Neural cell (in vitro differentiated cells): ENCODE data around the gene PLEKHH3. TPM values are rescaled to one million over a fixed set of nuclear protein-coding genes. Genes with fewer than 3 reads are reported as not detected.

ENCODE experiments used
- H2AFZ ChIP-seq: fragments of 200-600, 300-800 bp; sonication (generic), shearing (Covaris generic); 2 replicates; pipeline ENCODE4 v1.6.0; 2014; ENCODE audit warnings: low read depth, mild to moderate bottlenecking, antibody characterized with exemption, low read length, moderate library complexity
- H3F3A ChIP-seq: fragments of 200-600 bp; shearing (Covaris generic); 2 replicates; pipeline ENCODE4 v1.6.1; 2016; ENCODE audit warnings: mild to moderate bottlenecking, moderate library complexity, mixed read lengths, antibody characterized with exemption, low read length; ENCODE audit not compliant: insufficient read depth, poor library complexity, severe bottlenecking
- H3K27ac ChIP-seq: fragments of 200-600, 300-800 bp; sonication (generic), shearing (Covaris generic); 2 replicates; pipeline ENCODE4 v1.5.1; 2014; ENCODE audit warnings: mild to moderate bottlenecking, low read length, moderate library complexity
- H3K27me3 ChIP-seq: fragments of 300-800, 200-600 bp; sonication (generic), shearing (Covaris generic); 2 replicates; pipeline ENCODE4 v1.6.0; 2014; ENCODE audit warnings: mild to moderate bottlenecking, low read depth, low read length, moderate library complexity; ENCODE audit not compliant: insufficient read depth
- H3K36me3 ChIP-seq: fragments of 300-800, 200-600 bp; sonication (generic), shearing (Covaris generic); 2 replicates; pipeline ENCODE4 v1.5.1; 2014; ENCODE audit warnings: mild to moderate bottlenecking, antibody characterized with exemption, low read length, moderate library complexity; ENCODE audit not compliant: insufficient read depth
- H3K4me2 ChIP-seq: fragments of 300-800, 200-600 bp; sonication (generic), shearing (Covaris generic); 2 replicates; pipeline ENCODE4 v1.6.0; 2014; ENCODE audit warnings: mild to moderate bottlenecking, low read length
- H3K4me3 ChIP-seq: fragments of 300-800, 200-600 bp; sonication (generic), shearing (Covaris generic); 2 replicates; pipeline ENCODE4 v1.5.1; 2014; ENCODE audit warnings: mild to moderate bottlenecking, low read length, moderate library complexity
- H3K79me2 ChIP-seq: fragments of 200-600 bp; shearing (Covaris generic); replicated peaks from 2 replicates; pipeline ENCODE4 v1.6.0; 2014; ENCODE audit warnings: mild to moderate bottlenecking, low read length, moderate library complexity; ENCODE audit not compliant: insufficient read depth
- H3K9ac ChIP-seq: fragments of 300-800, 200-600 bp; sonication (generic), shearing (Covaris generic); 2 replicates; pipeline ENCODE4 v1.6.1; 2016; ENCODE audit warnings: mild to moderate bottlenecking, low read length, mixed read lengths
- H3K9me2 ChIP-seq: fragments of 200-600 bp; shearing (Covaris generic); 2 replicates; pipeline ENCODE4 v1.6.1; 2016; ENCODE audit warnings: mild to moderate bottlenecking, low read length, mixed read lengths; ENCODE audit not compliant: insufficient read depth
- H3K9me3 ChIP-seq: fragments of 200-600, 300-800 bp; sonication (generic), shearing (Covaris generic); 2 replicates; pipeline ENCODE4 v1.6.1; 2016; ENCODE audit warnings: mild to moderate bottlenecking, mixed run types, low read length, moderate library complexity, mixed read lengths
- H4K20me1 ChIP-seq: fragments of 200-600 bp; shearing (Covaris generic); 2 replicates; pipeline ENCODE4 v1.6.1; 2016; ENCODE audit warnings: mild to moderate bottlenecking, mixed run types; ENCODE audit not compliant: insufficient read depth
- EP300 ChIP-seq: fragments of 450-650 bp; conservative IDR thresholded peaks from 2 replicates; pipeline ENCODE4 v1.6.1; 2014; ENCODE audit warnings: antibody characterized with exemption, mild to moderate bottlenecking, moderate library complexity; ENCODE audit not compliant: poor library complexity, severe bottlenecking
- EZH2 ChIP-seq: fragments of 200-600, 300-800 bp; shearing (Covaris generic), sonication (generic); IDR thresholded peaks from 2 replicates; pipeline ENCODE4 v1.6.1; 2014; ENCODE audit warnings: antibody characterized with exemption, low read length, borderline replicate concordance, mild to moderate bottlenecking; ENCODE audit not compliant: insufficient read depth, poor library complexity, severe bottlenecking
- MXI1 ChIP-seq: fragments of 450-650 bp; conservative IDR thresholded peaks from 2 replicates; pipeline ENCODE4 v1.6.1; 2014; ENCODE audit warnings: antibody characterized with exemption, mild to moderate bottlenecking; ENCODE audit not compliant: poor library complexity, severe bottlenecking
- POLR2AphosphoS5 ChIP-seq: IDR thresholded peaks from 2 replicates; pipeline ENCODE4 v1.6.1; 2012
- RAD21 ChIP-seq: fragments of 450-650 bp; conservative IDR thresholded peaks from 2 replicates; pipeline ENCODE4 v1.6.1; 2014; ENCODE audit warnings: antibody characterized with exemption, mild to moderate bottlenecking, moderate library complexity
- SMC3 ChIP-seq: fragments of 450-650 bp; conservative IDR thresholded peaks from 2 replicates; pipeline ENCODE4 v1.6.1; 2014; ENCODE audit warnings: antibody characterized with exemption, mild to moderate bottlenecking, moderate library complexity; ENCODE audit not compliant: poor library complexity
- TAF1 ChIP-seq: IDR thresholded peaks from 2 replicates; pipeline ENCODE4 v1.6.1; 2012; ENCODE audit warnings: low read depth
- polyA plus RNA-seq: library from polyadenylated mRNA; depleted of rRNA; stranded (reverse); fragments of >200 nt; gene quantifications from 2 replicates; pipeline ENCODE4 v1.2.3, GENCODE V29; 2014
- TF ChIP-seq, protein P1 (sequence below): IDR thresholded peaks from 2 replicates; pipeline ENCODE4 v1.6.1; 2012; ENCODE audit warnings: borderline replicate concordance
- TF ChIP-seq, protein P2 (sequence below): fragments of 450-650 bp; IDR thresholded peaks from 2 replicates; pipeline ENCODE4 v1.5.1; 2014; ENCODE audit warnings: antibody characterized with exemption, mild to moderate bottlenecking, moderate library complexity; ENCODE audit not compliant: poor library complexity, severe bottlenecking

Gene PLEKHH3
- polyA plus RNA-seq, 1 donor from 2014 or later: 18.4 TPM

DNA sequence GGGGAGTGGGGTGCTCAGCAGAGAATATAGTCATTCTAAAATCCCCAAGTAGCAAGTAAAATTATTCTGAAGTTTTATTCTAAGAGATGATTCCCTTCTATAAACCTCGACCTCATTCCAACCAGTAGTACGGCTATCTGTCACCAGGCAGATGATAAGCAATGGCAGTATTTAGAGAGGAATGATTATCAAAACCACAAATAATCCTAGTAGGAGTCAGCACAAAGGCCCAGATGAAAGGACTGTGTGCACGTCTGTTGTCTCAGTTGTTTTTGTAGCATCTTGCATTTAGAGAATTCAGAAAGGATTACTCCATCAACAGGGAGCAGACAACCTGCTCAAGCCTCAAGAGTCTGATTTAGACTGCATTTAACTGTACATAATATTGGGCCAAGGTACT lies 46.8 kb upstream of the PLEKHH3 start:
- H3K4me2 ChIP-seq: no peak overlapping the region
- H3F3A ChIP-seq: no peaks in the 10 kb centered on the region
- no peak overlapping the region for H3K27ac ChIP-seq
- H2AFZ ChIP-seq: no peak overlapping the region
- H3K9ac ChIP-seq: no peak overlapping the region
- peaks cover 5% of the 10 kb centered on the region for H3K36me3 ChIP-seq
- no peaks in the 10 kb centered on the region for H3K79me2 ChIP-seq
- H3K9me2 ChIP-seq: no peaks in the 10 kb centered on the region
- H4K20me1 ChIP-seq: no peaks in the 10 kb centered on the region
- H3K9me3 ChIP-seq: no peaks in the 10 kb centered on the region
- no peak overlapping the region for H3K4me3 ChIP-seq
- no peak for TF ChIP-seq EZH2
- no peak for TF ChIP-seq EP300
- no peak for TF ChIP-seq TAF1
- TF ChIP-seq MXI1: no peak
- TF ChIP-seq, protein P1, sequence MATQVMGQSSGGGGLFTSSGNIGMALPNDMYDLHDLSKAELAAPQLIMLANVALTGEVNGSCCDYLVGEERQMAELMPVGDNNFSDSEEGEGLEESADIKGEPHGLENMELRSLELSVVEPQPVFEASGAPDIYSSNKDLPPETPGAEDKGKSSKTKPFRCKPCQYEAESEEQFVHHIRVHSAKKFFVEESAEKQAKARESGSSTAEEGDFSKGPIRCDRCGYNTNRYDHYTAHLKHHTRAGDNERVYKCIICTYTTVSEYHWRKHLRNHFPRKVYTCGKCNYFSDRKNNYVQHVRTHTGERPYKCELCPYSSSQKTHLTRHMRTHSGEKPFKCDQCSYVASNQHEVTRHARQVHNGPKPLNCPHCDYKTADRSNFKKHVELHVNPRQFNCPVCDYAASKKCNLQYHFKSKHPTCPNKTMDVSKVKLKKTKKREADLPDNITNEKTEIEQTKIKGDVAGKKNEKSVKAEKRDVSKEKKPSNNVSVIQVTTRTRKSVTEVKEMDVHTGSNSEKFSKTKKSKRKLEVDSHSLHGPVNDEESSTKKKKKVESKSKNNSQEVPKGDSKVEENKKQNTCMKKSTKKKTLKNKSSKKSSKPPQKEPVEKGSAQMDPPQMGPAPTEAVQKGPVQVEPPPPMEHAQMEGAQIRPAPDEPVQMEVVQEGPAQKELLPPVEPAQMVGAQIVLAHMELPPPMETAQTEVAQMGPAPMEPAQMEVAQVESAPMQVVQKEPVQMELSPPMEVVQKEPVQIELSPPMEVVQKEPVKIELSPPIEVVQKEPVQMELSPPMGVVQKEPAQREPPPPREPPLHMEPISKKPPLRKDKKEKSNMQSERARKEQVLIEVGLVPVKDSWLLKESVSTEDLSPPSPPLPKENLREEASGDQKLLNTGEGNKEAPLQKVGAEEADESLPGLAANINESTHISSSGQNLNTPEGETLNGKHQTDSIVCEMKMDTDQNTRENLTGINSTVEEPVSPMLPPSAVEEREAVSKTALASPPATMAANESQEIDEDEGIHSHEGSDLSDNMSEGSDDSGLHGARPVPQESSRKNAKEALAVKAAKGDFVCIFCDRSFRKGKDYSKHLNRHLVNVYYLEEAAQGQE: no peak
- no peak for TF ChIP-seq POLR2AphosphoS5
- no peaks in the 10 kb centered on the region for H3K27me3 ChIP-seq

DNA sequence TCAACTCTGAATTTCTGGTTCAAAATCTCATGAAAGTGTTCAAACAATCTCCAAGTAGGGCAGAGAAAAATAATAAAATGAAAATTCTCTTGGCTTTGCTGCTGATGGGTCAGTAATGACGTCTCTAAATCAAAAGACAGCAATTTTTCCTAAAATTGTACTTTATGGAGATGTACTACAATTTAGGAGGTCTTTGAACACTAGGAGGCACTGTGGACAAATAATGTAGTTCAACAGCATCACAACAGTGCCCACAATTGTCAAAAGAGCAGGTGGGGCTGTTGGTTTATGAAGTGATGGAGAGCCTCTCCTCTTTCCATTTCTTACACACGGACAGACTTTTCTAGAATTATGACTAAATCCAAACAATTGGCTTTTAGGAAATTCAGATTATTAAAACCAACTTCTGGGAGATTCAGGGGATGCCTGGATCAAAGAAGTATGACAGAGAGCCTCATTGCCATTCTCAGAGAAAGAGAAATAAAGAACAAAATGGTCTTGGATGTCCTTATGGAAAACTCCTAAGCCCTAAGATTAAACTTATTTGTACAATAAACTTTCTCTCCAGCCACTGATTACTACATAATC lies 44.3 kb upstream of the PLEKHH3 start:
- Histone ChIP-seq H3K9me2 (no peaks in the 10 kb centered on the region), H2AFZ (no peak overlapping the region), H3K9ac (no peak overlapping the region), H3K27ac (no peak overlapping the region), H3K4me3 (no peak overlapping the region), H3K79me2 (no peaks in the 10 kb centered on the region), H3K27me3 (no peaks in the 10 kb centered on the region), H3K36me3 (peaks cover 5% of the 10 kb centered on the region), H3K4me2 (no peak overlapping the region), H4K20me1 (no peaks in the 10 kb centered on the region), H3F3A (no peaks in the 10 kb centered on the region), H3K9me3 (no peaks in the 10 kb centered on the region)
- TF ChIP-seq, protein P2, sequence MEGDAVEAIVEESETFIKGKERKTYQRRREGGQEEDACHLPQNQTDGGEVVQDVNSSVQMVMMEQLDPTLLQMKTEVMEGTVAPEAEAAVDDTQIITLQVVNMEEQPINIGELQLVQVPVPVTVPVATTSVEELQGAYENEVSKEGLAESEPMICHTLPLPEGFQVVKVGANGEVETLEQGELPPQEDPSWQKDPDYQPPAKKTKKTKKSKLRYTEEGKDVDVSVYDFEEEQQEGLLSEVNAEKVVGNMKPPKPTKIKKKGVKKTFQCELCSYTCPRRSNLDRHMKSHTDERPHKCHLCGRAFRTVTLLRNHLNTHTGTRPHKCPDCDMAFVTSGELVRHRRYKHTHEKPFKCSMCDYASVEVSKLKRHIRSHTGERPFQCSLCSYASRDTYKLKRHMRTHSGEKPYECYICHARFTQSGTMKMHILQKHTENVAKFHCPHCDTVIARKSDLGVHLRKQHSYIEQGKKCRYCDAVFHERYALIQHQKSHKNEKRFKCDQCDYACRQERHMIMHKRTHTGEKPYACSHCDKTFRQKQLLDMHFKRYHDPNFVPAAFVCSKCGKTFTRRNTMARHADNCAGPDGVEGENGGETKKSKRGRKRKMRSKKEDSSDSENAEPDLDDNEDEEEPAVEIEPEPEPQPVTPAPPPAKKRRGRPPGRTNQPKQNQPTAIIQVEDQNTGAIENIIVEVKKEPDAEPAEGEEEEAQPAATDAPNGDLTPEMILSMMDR: peak; percentile 75
- TF ChIP-seq POLR2AphosphoS5 (no peak), SMC3 (peak; percentile 75), RAD21 (peak; percentile 71), MXI1 (no peak), EP300 (no peak)
- TF ChIP-seq, protein P1: no peak
